GM23248 (cell line): ENCODE measurements around the gene FMO3.

Experiments used
- EZH2 ChIP-seq: fragments of 200-600 bp; sonication (generic); IDR thresholded peaks from 2 replicates; pipeline ENCODE4 v1.6.1; 2018; ENCODE audit warnings: antibody characterized with exemption, mild to moderate bottlenecking; ENCODE audit not compliant: insufficient read depth, poor library complexity, severe bottlenecking
- EZH2phosphoT487 ChIP-seq: fragments of 200-600 bp; sonication (generic); IDR thresholded peaks from 2 replicates; pipeline ENCODE4 v1.6.1; 2018; ENCODE audit warnings: antibody characterized with exemption, moderate library complexity, mild to moderate bottlenecking, low read depth; ENCODE audit not compliant: insufficient read depth

DNA sequence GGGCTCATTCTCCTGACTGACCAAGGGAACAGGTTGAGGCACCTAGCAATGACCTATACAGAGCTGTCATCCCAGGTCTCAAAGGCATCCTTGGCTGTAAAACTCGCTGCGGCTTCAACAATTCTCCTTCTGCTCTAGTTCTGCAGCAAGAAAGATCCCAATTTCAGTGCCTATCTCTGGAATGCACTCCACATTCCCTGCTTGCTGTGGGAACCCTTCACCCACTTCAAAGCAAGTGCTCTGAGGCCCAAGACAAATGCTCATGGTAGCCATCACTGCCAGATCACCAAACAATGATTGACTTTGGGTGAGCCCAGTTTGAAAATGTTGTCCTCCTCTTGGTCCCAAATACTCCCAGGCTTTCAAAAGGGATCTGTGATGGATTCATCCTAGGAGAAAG, 37.7 kb upstream of the FMO3 start:
- TF ChIP-seq EZH2: no peak
- TF ChIP-seq EZH2phosphoT487: no peak
